DOHH2 (cell line): ENCODE data around the gene SCARF1.

Source experiments
- CTCF ChIP-seq: fragments of 200-600 bp; sonication (generic); IDR thresholded peaks from one replicate; pipeline ENCODE4 v1.5.1; 2014; ENCODE audit warnings: antibody characterized with exemption, mild to moderate bottlenecking, low read depth, low read length; ENCODE audit not compliant: poor library complexity, severe bottlenecking
- EZH2phosphoT487 ChIP-seq: fragments of 200-600 bp; sonication (generic); IDR thresholded peaks from 2 replicates; pipeline ENCODE4 v1.6.1; 2017; ENCODE audit warnings: borderline replicate concordance, mild to moderate bottlenecking, antibody characterized with exemption, low read length, moderate library complexity, mixed read lengths

- TF ChIP-seq CTCF, result no peak
- TF ChIP-seq EZH2phosphoT487, result no peak
Observed at GRCh38 chr17:1590029-1590746, 55.3 kb downstream of the SCARF1 start.
